Stomach (tissue), 4 donors: ENCODE data around the gene CHMP4B.

Source experiments
- CTCF ChIP-seq, 7 experiments: fragments of 450-650 bp in 4 of 7; fragments of 200-600 bp in 3 of 7; sonication (generic) in 3 of 7; IDR thresholded peaks; one replicate each; pipeline ENCODE4 v1.5.1; 2016 to 2019; ENCODE audit warnings: antibody characterized with exemption in 7 of 7, control low read depth in 2 of 7, mild to moderate bottlenecking in 1 of 7
- EP300 ChIP-seq: sonication (generic); formaldehyde crosslinking; IDR thresholded peaks from one replicate; pipeline ENCODE4 v1.6.1; 2017; ENCODE audit warnings: antibody characterized with exemption
- POLR2A ChIP-seq, 4 donors: fragments of 450-650 bp; IDR thresholded peaks; one replicate each; pipeline ENCODE4 v1.6.1; 2016; ENCODE audit warnings: antibody characterized with exemption in 4 of 4, control low read depth in 2 of 4, mild to moderate bottlenecking in 1 of 4, moderate library complexity in 1 of 4

DNA sequence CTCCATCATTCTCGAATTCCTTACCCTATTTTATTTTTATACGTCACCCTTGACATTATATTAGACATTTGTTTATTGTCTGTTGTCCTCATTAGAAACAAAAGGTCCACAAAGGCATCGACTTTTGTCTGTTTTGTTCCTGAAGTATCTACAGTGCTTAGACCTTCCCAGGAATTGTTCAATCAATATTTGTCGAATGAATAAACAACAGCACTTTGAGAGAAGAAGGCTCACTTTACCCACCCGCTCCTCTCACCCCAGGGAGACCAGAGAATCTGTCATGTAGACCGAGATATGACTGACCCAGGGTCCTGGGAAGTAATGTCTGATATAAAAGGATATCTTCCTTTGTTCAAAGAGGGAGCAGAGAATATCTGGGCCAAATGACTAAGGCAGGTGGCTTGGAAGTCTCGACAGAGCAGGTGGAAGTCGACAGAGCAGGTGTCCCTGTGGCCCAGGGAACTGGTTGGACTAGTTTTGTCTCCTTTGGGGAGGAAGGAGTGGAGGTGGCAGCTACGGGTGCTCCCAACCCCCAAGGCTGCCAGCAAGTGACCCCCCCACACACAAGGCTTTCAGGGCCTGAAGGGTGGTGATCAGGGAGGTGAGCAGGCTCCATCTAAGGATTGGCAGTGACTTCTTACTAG lies 14.8 kb upstream of the CHMP4B start:
- no peak for TF ChIP-seq CTCF (IDR thresholded peaks at IDR 0.05)
- no peak for TF ChIP-seq EP300
- TF ChIP-seq POLR2A (IDR thresholded peaks at IDR 0.05), result no peak
